ENCODE measurements around the gene BTRC. TPM values are rescaled to one million over a fixed set of nuclear protein-coding genes. Genes with fewer than 3 reads are reported as not detected.
"Not testable (repeated sequence)": the region's sequence is repeated elsewhere in the genome, so short reads cannot be mapped to it uniquely, and the experiment has no call there.

Gene BTRC
- total RNA-seq, 1 donor from 2014 or later = 19.0 TPM

- no peak overlapping the region for H3K27ac Mint-ChIP-seq
- H3K27me3 Mint-ChIP-seq = no peaks in the 10 kb centered on the region
- no peak overlapping the region for H3K4me3 Mint-ChIP-seq
- H3K9me3 Mint-ChIP-seq = no peaks in the 10 kb centered on the region
- no peak for DNase-seq
- peaks cover 2% of the 10 kb centered on the region for H3K4me1 Mint-ChIP-seq
- H3K36me3 Mint-ChIP-seq (ENCODE audit: low read depth) = peaks cover 3% of the 10 kb centered on the region
- intact Hi-C loops (cut with micrococcal nuclease) = no loop called here
These were observed 61.9 kb downstream of the BTRC start for GRCh38 chr10:101415884-101416283.

- H3K36me3 Mint-ChIP-seq (ENCODE audit: low read depth); H3K4me1 Mint-ChIP-seq; intact Hi-C loops (cut with micrococcal nuclease); H3K27ac Mint-ChIP-seq; H3K4me3 Mint-ChIP-seq; H3K9me3 Mint-ChIP-seq; H3K27me3 Mint-ChIP-seq; DNase-seq: not testable (repeated sequence)
These were observed 68.0 kb downstream of the BTRC start for GRCh38 chr10:101421967-101422366.

GRCh38 chr10:101425535-101425934, 71.6 kb downstream of the BTRC start:
- Mint-ChIP-seq H3K4me3 (no peak overlapping the region), H3K27ac (no peak overlapping the region), H3K9me3 (no peaks in the 10 kb centered on the region), H3K36me3 (ENCODE audit: low read depth) (no peaks in the 10 kb centered on the region), H3K27me3 (peaks cover 8% of the 10 kb centered on the region), H3K4me1 (no peaks in the 10 kb centered on the region)
- no peak for DNase-seq
- intact Hi-C loops (cut with micrococcal nuclease) = no loop called here

GRCh38 chr10:101428036-101428435, 74.1 kb downstream of the BTRC start:
- Mint-ChIP-seq H3K36me3 (ENCODE audit: low read depth) (no peaks in the 10 kb centered on the region), H3K27me3 (peaks cover 6% of the 10 kb centered on the region), H3K27ac (no peak overlapping the region), H3K4me1 (no peaks in the 10 kb centered on the region), H3K9me3 (no peaks in the 10 kb centered on the region), H3K4me3 (no peak overlapping the region)
- intact Hi-C loops (cut with micrococcal nuclease) = no loop called here
- DNase-seq = no peak

GRCh38 chr10:101429423-101429822, 75.5 kb downstream of the BTRC start:
- no peaks in the 10 kb centered on the region for H3K4me1 Mint-ChIP-seq
- DNase-seq = no peak
- intact Hi-C loops (cut with micrococcal nuclease) = no loop called here
- H3K9me3 Mint-ChIP-seq = no peaks in the 10 kb centered on the region
- peaks cover 6% of the 10 kb centered on the region for H3K27me3 Mint-ChIP-seq
- H3K36me3 Mint-ChIP-seq (ENCODE audit: low read depth) = no peaks in the 10 kb centered on the region
- no peak overlapping the region for H3K4me3 Mint-ChIP-seq
- no peak overlapping the region for H3K27ac Mint-ChIP-seq

GRCh38 chr10:101436302-101436701, 82.3 kb downstream of the BTRC start:
- no peak for DNase-seq
- intact Hi-C loops (cut with micrococcal nuclease) = no loop called here
- Mint-ChIP-seq H3K27me3 (no peaks in the 10 kb centered on the region), H3K27ac (no peak overlapping the region), H3K4me3 (no peak overlapping the region), H3K9me3 (no peaks in the 10 kb centered on the region), H3K4me1 (no peaks in the 10 kb centered on the region), H3K36me3 (ENCODE audit: low read depth) (no peaks in the 10 kb centered on the region)

- H3K4me3 Mint-ChIP-seq = no peak overlapping the region
- DNase-seq = no peak
- H3K27ac Mint-ChIP-seq = no peak overlapping the region
- no peaks in the 10 kb centered on the region for H3K27me3 Mint-ChIP-seq
- no peaks in the 10 kb centered on the region for H3K4me1 Mint-ChIP-seq
- H3K9me3 Mint-ChIP-seq = no peaks in the 10 kb centered on the region
- H3K36me3 Mint-ChIP-seq (ENCODE audit: low read depth) = no peaks in the 10 kb centered on the region
- intact Hi-C loops (cut with micrococcal nuclease) = no loop called here
These were observed 85.0 kb downstream of the BTRC start for GRCh38 chr10:101438881-101439391.

- Mint-ChIP-seq H3K27ac (no peak overlapping the region), H3K4me1 (no peaks in the 10 kb centered on the region), H3K9me3 (no peaks in the 10 kb centered on the region), H3K4me3 (no peak overlapping the region), H3K27me3 (peaks cover 2% of the 10 kb centered on the region), H3K36me3 (ENCODE audit: low read depth) (no peaks in the 10 kb centered on the region)
- intact Hi-C loops (cut with micrococcal nuclease) = loop anchor here (1.0 to 2.0 kb wide), 3 partner anchors 140 to 227 kb away; no protein-coding TSS in a partner anchor
- peak; percentile 71 for DNase-seq
These were observed 87.8 kb downstream of the BTRC start for GRCh38 chr10:101441541-101442455.

- Mint-ChIP-seq H3K4me1 (no peaks in the 10 kb centered on the region), H3K27me3 (peaks cover 2% of the 10 kb centered on the region), H3K4me3 (no peak overlapping the region), H3K27ac (no peak overlapping the region), H3K36me3 (ENCODE audit: low read depth) (no peaks in the 10 kb centered on the region), H3K9me3 (no peaks in the 10 kb centered on the region)
- DNase-seq = no peak
- intact Hi-C loops (cut with micrococcal nuclease) = loop anchor here (1.0 to 2.0 kb wide), 3 partner anchors 141 to 228 kb away; no protein-coding TSS in a partner anchor
These were observed 88.5 kb downstream of the BTRC start for GRCh38 chr10:101442456-101442800.

- no peaks in the 10 kb centered on the region for H3K4me1 Mint-ChIP-seq
- H3K27ac Mint-ChIP-seq = no peak overlapping the region
- DNase-seq = no peak
- H3K27me3 Mint-ChIP-seq = peaks cover 2% of the 10 kb centered on the region
- H3K36me3 Mint-ChIP-seq (ENCODE audit: low read depth) = no peaks in the 10 kb centered on the region
- no peaks in the 10 kb centered on the region for H3K9me3 Mint-ChIP-seq
- H3K4me3 Mint-ChIP-seq = no peak overlapping the region
- intact Hi-C loops (cut with micrococcal nuclease) = no loop called here
These were observed 90.3 kb downstream of the BTRC start for GRCh38 chr10:101444058-101444898.

- Mint-ChIP-seq H3K27ac (no peak overlapping the region), H3K4me1 (no peaks in the 10 kb centered on the region), H3K4me3 (no peak overlapping the region), H3K27me3 (peaks cover 6% of the 10 kb centered on the region), H3K36me3 (ENCODE audit: low read depth) (no peaks in the 10 kb centered on the region), H3K9me3 (no peaks in the 10 kb centered on the region)
- intact Hi-C loops (cut with micrococcal nuclease) = no loop called here
- DNase-seq = no peak
These were observed 92.1 kb downstream of the BTRC start for GRCh38 chr10:101446071-101446470.

- no peak overlapping the region for H3K4me3 Mint-ChIP-seq
These were observed 93.0 kb downstream of the BTRC start for GRCh38 chr10:101446947-101447346.

GRCh38 chr10:101447477-101447876, 93.5 kb downstream of the BTRC start:
- Mint-ChIP-seq H3K4me1 (no peaks in the 10 kb centered on the region), H3K27me3 (peaks cover 7% of the 10 kb centered on the region), H3K36me3 (ENCODE audit: low read depth) (no peaks in the 10 kb centered on the region), H3K9me3 (no peaks in the 10 kb centered on the region), H3K27ac (no peak overlapping the region), H3K4me3 (no peak overlapping the region)
- DNase-seq = no peak
- intact Hi-C loops (cut with micrococcal nuclease) = no loop called here

More at GRCh38 chr10:101446947-101447346, 93.0 kb downstream of the BTRC start:
- Mint-ChIP-seq H3K36me3 (ENCODE audit: low read depth) (no peaks in the 10 kb centered on the region), H3K27me3 (peaks cover 7% of the 10 kb centered on the region), H3K4me1 (no peaks in the 10 kb centered on the region), H3K9me3 (no peaks in the 10 kb centered on the region), H3K27ac (no peak overlapping the region)
- no peak for DNase-seq
- intact Hi-C loops (cut with micrococcal nuclease) = no loop called here
